K562 (cell line): Measurements from ENCODE around the gene NMBR. TPM values are rescaled to one million over a fixed set of nuclear protein-coding genes. Genes with fewer than 3 reads are reported as not detected.

Experiments used
- ATAC-seq: fragments of 200-7000 bp; cut with Tn5 transposase; 3 replicates; pipeline ENCODE4 v1.9.1; 2020; ENCODE audit warnings: moderate library complexity
- BruUV-seq: library from RNA; stranded (reverse); fragments of 400-500 nt; replicated peaks from 2 replicates; lab custom pipeline; 2021; lab: Mats Ljungman, UMichigan
- CTCF ChIA-PET: fragments of 300-600 bp; formaldehyde crosslinking; extraction: SDS; loops from one replicate; lab custom pipeline; 2021; ENCODE audit warnings: low intra/inter-chr PET ratio; lab: Yijun Ruan, JAX
- POLR2A ChIA-PET: fragments of 300-600, 350-650 bp; sonication (Branson Sonifier 250); formaldehyde crosslinking; extraction: SDS; loops from one replicate; lab custom pipeline; 2021; ENCODE audit warnings: antibody characterized with exemption, inconsistent platforms; lab: Yijun Ruan, JAX
- DNase-seq, 4 experiments: peaks; one replicate each; pipeline versions ENCODE4 v3.0.0 to v3.0.0-alpha.2; 2011 to 2018; ENCODE audit warnings: low spot score in 3 of 4, mixed read lengths in 3 of 4; ENCODE audit errors: extremely low read depth in 1 of 4
- FAIRE-seq: peaks from 2 replicates; lab custom pipeline; 2011; peaks lifted over from hg19 to GRCh38; lab: Jason Lieb, UNC
- H2AFZ ChIP-seq: 2 replicates; pipeline ENCODE4 v1.6.0; 2011; ENCODE audit warnings: low read depth, low read length, control low read depth, inconsistent platforms
- H3K27ac ChIP-seq: fragments of 200-600 bp; 3 replicates; pipeline ENCODE4 v1.8.0; 2011; ENCODE audit warnings: low read depth, mild to moderate bottlenecking, control low read depth, inconsistent platforms, low read length, moderate library complexity, mixed read lengths; ENCODE audit errors: extremely low read depth
- H3K27me3 ChIP-seq, 2 experiments: fragments of 300-600 bp in 1 of 2; 2 replicates in 1 of 2; 3 replicates in 1 of 2; pipeline versions ENCODE4 v1.6.0 to v1.8.0; 2011; ENCODE audit warnings: inconsistent platforms in 2 of 2, low read length in 2 of 2, mild to moderate bottlenecking in 1 of 2, mixed read lengths in 1 of 2, moderate library complexity in 1 of 2; ENCODE audit not compliant: control insufficient read depth in 2 of 2, insufficient read depth in 2 of 2
- H3K36me3 ChIP-seq: fragments of 300-600 bp; 3 replicates; pipeline ENCODE4 v1.8.0; 2011; ENCODE audit warnings: mild to moderate bottlenecking, low read length, inconsistent platforms; ENCODE audit not compliant: control insufficient read depth, insufficient read depth
- H3K4me1 ChIP-seq, 2 experiments: fragments of 200-600 bp in 1 of 2; replicated peaks in 1 of 2; 2 replicates in 1 of 2; 3 replicates in 1 of 2; pipeline versions ENCODE4 v1.5.1 to v1.8.0; 2011; ENCODE audit warnings: inconsistent platforms in 2 of 2, low read length in 2 of 2, mild to moderate bottlenecking in 1 of 2, mixed read lengths in 1 of 2, moderate library complexity in 1 of 2; ENCODE audit not compliant: control insufficient read depth in 2 of 2, insufficient read depth in 2 of 2
- H3K4me2 ChIP-seq: 2 replicates; pipeline ENCODE4 v1.6.1; 2011; ENCODE audit warnings: low read length, control low read depth, inconsistent platforms, mixed read lengths; ENCODE audit not compliant: insufficient read depth
- H3K4me3 ChIP-seq: fragments of 200-600 bp; sonication (generic), shearing (Covaris generic); 2 replicates; pipeline ENCODE4 v1.5.1; 2016; ENCODE audit warnings: control low read depth, inconsistent platforms
- H3K79me2 ChIP-seq: fragments of 200-600 bp; 3 replicates; pipeline ENCODE4 v1.8.0; 2011; ENCODE audit warnings: low read length, inconsistent platforms; ENCODE audit not compliant: control insufficient read depth, insufficient read depth
- H3K9ac ChIP-seq, 2 experiments: 2 replicates each; pipeline versions ENCODE4 v1.6.0 to v1.6.1; 2011; ENCODE audit warnings: low read depth in 2 of 2, low read length in 2 of 2, control low read depth in 1 of 2, inconsistent platforms in 1 of 2, mild to moderate bottlenecking in 1 of 2, mixed read lengths in 1 of 2; ENCODE audit not compliant: insufficient read depth in 1 of 2
- H3K9me1 ChIP-seq: one replicate; pipeline ENCODE4 v1.6.0; 2011; ENCODE audit warnings: inconsistent platforms, mild to moderate bottlenecking, low read length, moderate library complexity; ENCODE audit not compliant: control insufficient read depth, insufficient read depth
- H3K9me3 ChIP-seq: replicated peaks from 2 replicates; pipeline ENCODE4 v1.5.1; 2011; ENCODE audit warnings: low read depth, low read length, inconsistent platforms; ENCODE audit not compliant: control insufficient read depth, insufficient read depth
- H4K20me1 ChIP-seq: replicated peaks from 2 replicates; pipeline ENCODE4 v1.6.1; 2011; ENCODE audit warnings: low read length, inconsistent platforms, mixed read lengths; ENCODE audit not compliant: control insufficient read depth, insufficient read depth
- AFF1 ChIP-seq, 2 experiments: fragments of 450-650 bp; IDR thresholded peaks; 2 replicates each; pipeline ENCODE4 v1.6.1; 2018; ENCODE audit warnings: mild to moderate bottlenecking in 2 of 2, low read depth in 1 of 2; ENCODE audit not compliant: partially characterized antibody in 2 of 2
- ATF1 ChIP-seq, 2 experiments: fragments of 450-650 bp in 1 of 2; IDR thresholded peaks; 2 replicates each; pipeline ENCODE4 v1.6.1; 2016; ENCODE audit warnings: missing compliant biosample characterization in 1 of 2, missing genetic modification characterization in 1 of 2
- CHCHD3 ChIP-seq: fragments of 250-450 bp; sonication (Bioruptor Pico); IDR thresholded peaks from 2 replicates; pipeline ENCODE4 v2.1.2; 2022; ENCODE audit warnings: mild to moderate bottlenecking
- EHMT2 ChIP-seq: fragments of 450-650 bp; IDR thresholded peaks from 2 replicates; pipeline ENCODE4 v1.6.1; 2018; ENCODE audit warnings: antibody characterized with exemption
- IRF1 ChIP-seq: sonication (generic); formaldehyde crosslinking; IDR thresholded peaks from 2 replicates; pipeline ENCODE4 v1.8.0; 2022; ENCODE audit warnings: missing genetic modification reagents, mild to moderate bottlenecking, borderline replicate concordance
- MYBL2 ChIP-seq, 2 experiments: fragments of 450-650 bp in 1 of 2; sonication (generic) in 1 of 2; formaldehyde crosslinking in 1 of 2; IDR thresholded peaks; 2 replicates each; pipeline versions ENCODE4 v1.6.1 to v1.8.1; 2017 to 2022; ENCODE audit warnings: borderline replicate concordance in 1 of 2, inconsistent platforms in 1 of 2, low read depth in 1 of 2, mild to moderate bottlenecking in 1 of 2, missing genetic modification reagents in 1 of 2, moderate library complexity in 1 of 2
- NCOA2 ChIP-seq, 2 experiments: fragments of 450-650 bp; IDR thresholded peaks; 2 replicates each; pipeline ENCODE4 v1.6.1; 2018; ENCODE audit warnings: mild to moderate bottlenecking in 2 of 2, moderate library complexity in 1 of 2; ENCODE audit not compliant: partially characterized antibody in 2 of 2
- RBM17 ChIP-seq: fragments of 200-400 bp; formaldehyde crosslinking; IDR thresholded peaks from 2 replicates; pipeline ENCODE4 v1.6.1; 2017; ENCODE audit warnings: low read depth, mild to moderate bottlenecking, low read length, borderline replicate concordance
- THAP7 ChIP-seq: fragments of 250-450 bp; sonication (Bioruptor Pico); IDR thresholded peaks from 2 replicates; pipeline ENCODE4 v1.5.0; 2021
- TRIM28 ChIP-seq: fragments of 450-650 bp; IDR thresholded peaks from 2 replicates; pipeline ENCODE4 v1.6.1; 2017
- ZBTB11 ChIP-seq, 3 experiments: fragments of 200-800 bp in 1 of 3; fragments of 250-450 bp in 1 of 3; fragments of 450-650 bp in 1 of 3; sonication (Bioruptor Pico) in 1 of 3; sonication (Bioruptor generic) in 1 of 3; formaldehyde crosslinking in 1 of 3; IDR thresholded peaks; 2 replicates each; pipeline versions ENCODE4 v1.6.1 to v1.8.0; 2016 to 2022; ENCODE audit warnings: mild to moderate bottlenecking in 2 of 3, missing genetic modification characterization in 2 of 3, missing compliant biosample characterization in 1 of 3, moderate library complexity in 1 of 3
- ZNF232 ChIP-seq: sonication (generic); formaldehyde crosslinking; IDR thresholded peaks from 2 replicates; pipeline ENCODE4 v1.8.0; 2022; ENCODE audit warnings: mild to moderate bottlenecking, missing genetic modification reagents
- WGBS: fragments of 100-300 bp; shearing (Covaris generic); methylation state at CpG from one replicate; pipeline ENCODE4 v1.1.6; 2016; ENCODE audit warnings: low coverage, mixed read lengths; ENCODE audit not compliant: insufficient coverage; ENCODE audit errors: missing lambda C conversion rate; 5-methylcytosine and 5-hydroxymethylcytosine counted together
- in situ Hi-C: fragments of 300-500 bp; cut with MboI; formaldehyde crosslinking; loops from 4 replicates; pipeline ENCODE4 v1.15.0; 2018; ENCODE audit warnings: inconsistent platforms, mixed read lengths
- intact Hi-C: fragments of 100-400 bp; cut with micrococcal nuclease; formaldehyde crosslinking; loops from 2 replicates; pipeline ENCODE4 v1.14.2; 2022
- polyA plus RNA-seq, 8 experiments: library from polyadenylated mRNA; depleted of rRNA in 4 of 8; stranded (reverse) in 5 of 8; unstranded in 3 of 8; fragments of >200 nt; fragmentation: Nextera tagmentation in 2 of 8; fragmentation: Illumina TruSeq in 1 of 8; extraction: Ambion mirVana in 2 of 8; extraction: Trizol in 1 of 8; gene quantifications; 2 replicates each; pipeline versions ENCODE4 v1.2.1 to v1.2.3, GENCODE V29; 2011 to 2014; ENCODE audit warnings: inconsistent platforms in 1 of 8, missing spikeins in 1 of 8
- total RNA-seq, 7 experiments: library from RNA; depleted of rRNA in 6 of 7; stranded (reverse); fragments of >200 nt in 6 of 7; fragmentation: Illumina TruSeq in 2 of 7; extraction: Trizol in 2 of 7; gene quantifications; 2 replicates each; pipeline versions ENCODE4 v1.2.1 to v1.2.3, GENCODE V29; 2011 to 2021; ENCODE audit warnings: low replicate concordance in 1 of 7

The NMBR gene
- total and polyA plus RNA-seq, 9 of the 15 experiments (the other 6 are each of a cell fraction or from before 2014, with no cell fraction given), result not detected

GRCh38 chr6:142027074-142027473 lies 119.8 kb downstream of the NMBR start:
- ATAC-seq, result peak; percentile 21
- no peak overlapping the region for H2AFZ ChIP-seq
- H3K27ac ChIP-seq, result no peak overlapping the region
- no peaks in the 10 kb centered on the region for H3K9me1 ChIP-seq
- no peaks in the 10 kb centered on the region for H4K20me1 ChIP-seq
- no peak overlapping the region for H3K4me3 ChIP-seq
- H3K9me3 ChIP-seq, result peaks cover 10% of the 10 kb centered on the region
- H3K4me1 ChIP-seq, result no peaks in the 10 kb centered on the region; a peak in 1 of 5 replicates
- no peak for DNase-seq
- FAIRE-seq, result no peak
- 11% methylated on average over 3 of the region's 3 CpGs for WGBS
- H3K79me2 ChIP-seq, result peaks cover 69% of the 10 kb centered on the region
- H3K27me3 ChIP-seq, result no peaks in the 10 kb centered on the region
- H3K36me3 ChIP-seq, result no peaks in the 10 kb centered on the region
- ChIA-PET POLR2A (no interaction called here), CTCF (no interaction called here)
- BruUV-seq, result no TSS peak
- no peak overlapping the region for H3K4me2 ChIP-seq
- H3K9ac ChIP-seq, result no peak overlapping the region
- intact Hi-C loops (no loop called here), in situ Hi-C loops (no loop called here)
- TF ChIP-seq MYBL2 (IDR thresholded peaks at IDR 0.05; ENCODE audit: low read depth) (no peak), MYBL2 (CRISPR knock-in tag; IDR thresholded peaks at IDR 0.05; ENCODE audit: borderline replicate concordance) (no peak), RBM17 (no peak), ZNF232 (no peak), EHMT2 (0 out of 2 replicates have a peak, but pooled peaks have one; percentile 43), AFF1 (IDR thresholded peaks at IDR 0.05; ENCODE audit: low read depth in 1 of 2, partially characterized antibody in 2 of 2) (peak; percentile 1 to 28), IRF1 (CRISPR knock-in tag) (no peak), TRIM28 (0 out of 2 replicates have a peak, but pooled peaks have one; percentile 53), CHCHD3 (CRISPR knock-in tag) (no peak), ATF1 (CRISPR knock-in tag; IDR thresholded peaks at IDR 0.05) (no peak), ATF1 (tag; IDR thresholded peaks at IDR 0.05) (no peak), NCOA2 (IDR thresholded peaks at IDR 0.05; ENCODE audit: partially characterized antibody in 2 of 2) (no peak), THAP7 (CRISPR knock-in tag) (no peak), ZBTB11 (CRISPR knock-in tag; IDR thresholded peaks at IDR 0.05) (no peak)
